ENCODE data around the gene PRKG1.

PRKG1 gene

DNA sequence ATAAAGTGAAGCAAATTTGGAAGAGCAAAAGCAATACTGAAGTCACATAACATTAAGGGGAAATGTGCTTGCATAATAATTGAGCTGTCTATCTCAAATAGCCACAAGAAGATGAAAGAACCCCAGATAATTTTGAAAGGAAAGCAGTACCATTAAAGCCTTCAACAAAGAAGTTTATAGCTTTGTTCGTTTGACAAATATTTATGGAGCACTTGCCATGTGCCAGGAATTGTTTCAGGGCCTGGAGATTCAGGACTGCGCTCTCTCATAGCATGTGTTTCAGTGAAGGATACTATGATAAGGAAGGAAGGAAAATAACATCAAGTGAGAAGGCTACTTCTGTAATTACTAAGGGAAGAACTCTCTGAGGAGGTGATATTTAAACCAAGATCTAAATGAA is 837.4 kb downstream of the PRKG1 start:
- Histone ChIP-seq H3K27ac (ENCODE audit: low read depth, low read length, severe bottlenecking) (no peak overlapping the region), H3K4me3 (ENCODE audit: extremely low read depth, insufficient read depth, low read length, poor library complexity, severe bottlenecking) (no peak overlapping the region), H3K36me3 (ENCODE audit: control insufficient read depth, insufficient read depth, low read length) (no peaks in the 10 kb centered on the region), H3K4me1 (ENCODE audit: control insufficient read depth, insufficient read depth, low read length, poor library complexity, severe bottlenecking) (peaks cover 10% of the 10 kb centered on the region), H3K9me3 (ENCODE audit: control insufficient read depth, low read length) (no peaks in the 10 kb centered on the region)
- 75 to 90% methylated on average over 2 of the region's 2 CpGs for WGBS, 2 experiments (ENCODE audit: insufficient coverage in 2 of 2)

DNA sequence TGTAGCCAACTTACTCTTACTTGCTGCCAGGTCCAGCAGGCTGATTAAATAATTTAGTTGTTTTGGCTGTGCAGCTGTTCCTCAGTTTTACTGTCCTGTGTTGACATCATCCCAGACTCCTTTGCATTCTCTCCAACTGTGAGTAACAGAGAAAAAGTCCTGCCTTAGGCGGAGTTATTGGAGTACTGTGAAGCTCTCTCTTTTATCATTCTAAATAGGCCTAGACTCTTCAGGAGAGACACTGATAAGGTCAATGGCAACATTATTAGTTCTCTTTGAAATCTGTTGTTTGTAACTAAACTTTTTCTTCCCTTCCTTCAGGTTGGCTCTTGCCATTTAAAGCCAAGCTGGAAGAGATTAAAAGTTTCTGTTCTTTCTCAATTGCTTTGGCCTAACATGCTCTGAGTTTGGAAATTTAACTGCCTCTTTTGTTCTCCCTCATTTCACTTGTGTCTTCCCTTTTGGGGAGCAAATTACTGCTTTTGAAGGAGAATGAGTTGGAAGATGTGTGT is 840.8 kb downstream of the PRKG1 start:
- no peak overlapping the region for H3K4me3 ChIP-seq (ENCODE audit: extremely low read depth, insufficient read depth, low read length, poor library complexity, severe bottlenecking)
- no peaks in the 10 kb centered on the region for H3K9me3 ChIP-seq (ENCODE audit: control insufficient read depth, low read length)
- H3K4me1 ChIP-seq (ENCODE audit: control insufficient read depth, insufficient read depth, low read length, poor library complexity, severe bottlenecking) = peaks cover 10% of the 10 kb centered on the region
- H3K27ac ChIP-seq (ENCODE audit: low read depth, low read length, severe bottlenecking) = peak overlapping the region; percentile 46
- H3K36me3 ChIP-seq (ENCODE audit: control insufficient read depth, insufficient read depth, low read length) = no peaks in the 10 kb centered on the region
- 43% methylated on average over 1 of the region's 1 CpG; no CpG with 5 or more reads in 1 of the 2 experiments for WGBS, 2 experiments (ENCODE audit: insufficient coverage in 2 of 2)

GRCh38 chr10:51918440-51918839 is 844.2 kb downstream of the PRKG1 start:
- no peaks in the 10 kb centered on the region for H3K9me3 ChIP-seq (ENCODE audit: control insufficient read depth, low read length)
- 83 to 90% methylated on average over 1 to 2 of the region's 2 CpGs for WGBS, 2 experiments (ENCODE audit: insufficient coverage in 2 of 2)
- no peak overlapping the region for H3K4me3 ChIP-seq (ENCODE audit: extremely low read depth, insufficient read depth, low read length, poor library complexity, severe bottlenecking)
- peak overlapping the region; percentile 87 for H3K27ac ChIP-seq (ENCODE audit: low read depth, low read length, severe bottlenecking)
- no peaks in the 10 kb centered on the region for H3K36me3 ChIP-seq (ENCODE audit: control insufficient read depth, insufficient read depth, low read length)
- peaks cover 10% of the 10 kb centered on the region for H3K4me1 ChIP-seq (ENCODE audit: control insufficient read depth, insufficient read depth, low read length, poor library complexity, severe bottlenecking)

GRCh38 chr10:51918884-51919325 is 844.6 kb downstream of the PRKG1 start:
- no peak overlapping the region for H3K4me3 ChIP-seq (ENCODE audit: extremely low read depth, insufficient read depth, low read length, poor library complexity, severe bottlenecking)
- no peaks in the 10 kb centered on the region for H3K9me3 ChIP-seq (ENCODE audit: control insufficient read depth, low read length)
- H3K4me1 ChIP-seq (ENCODE audit: control insufficient read depth, insufficient read depth, low read length, poor library complexity, severe bottlenecking) = peaks cover 10% of the 10 kb centered on the region
- WGBS, 2 experiments (ENCODE audit: insufficient coverage in 2 of 2) = 68 to 82% methylated on average over 2 of the region's 5 CpGs
- peak overlapping the region; percentile 87 for H3K27ac ChIP-seq (ENCODE audit: low read depth, low read length, severe bottlenecking)
- no peaks in the 10 kb centered on the region for H3K36me3 ChIP-seq (ENCODE audit: control insufficient read depth, insufficient read depth, low read length)

- H3K36me3 ChIP-seq (ENCODE audit: control insufficient read depth, insufficient read depth, low read length) = no peaks in the 10 kb centered on the region
- H3K27ac ChIP-seq (ENCODE audit: low read depth, low read length, severe bottlenecking) = no peak overlapping the region
- H3K4me3 ChIP-seq (ENCODE audit: extremely low read depth, insufficient read depth, low read length, poor library complexity, severe bottlenecking) = no peak overlapping the region
- H3K9me3 ChIP-seq (ENCODE audit: control insufficient read depth, low read length) = no peaks in the 10 kb centered on the region
- peaks cover 3% of the 10 kb centered on the region for H3K4me1 ChIP-seq (ENCODE audit: control insufficient read depth, insufficient read depth, low read length, poor library complexity, severe bottlenecking)
These were observed 846.4 kb downstream of the PRKG1 start for GRCh38 chr10:51920672-51921071.

DNA sequence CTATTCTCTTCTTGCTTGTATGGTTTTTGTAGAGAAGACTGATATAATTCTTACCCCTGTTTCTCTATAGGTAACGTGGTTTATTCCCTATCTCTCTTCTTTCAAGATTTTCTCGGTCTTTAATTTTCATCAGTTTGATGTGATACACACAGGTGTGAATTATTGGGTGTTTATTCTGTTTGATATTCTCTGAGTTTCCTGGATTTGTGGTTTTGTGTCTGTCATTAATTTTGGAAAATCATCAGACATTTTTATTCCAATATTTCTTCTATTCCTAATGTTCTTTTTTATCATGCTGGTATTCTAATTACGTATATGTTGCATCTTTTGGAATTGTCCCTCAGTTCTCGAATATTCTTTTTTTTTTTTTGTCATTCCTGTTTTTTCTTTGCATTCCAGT is 850.1 kb downstream of the PRKG1 start:
- Histone ChIP-seq H3K27ac (ENCODE audit: low read depth, low read length, severe bottlenecking) (no peak overlapping the region), H3K9me3 (ENCODE audit: control insufficient read depth, low read length) (no peaks in the 10 kb centered on the region), H3K4me3 (ENCODE audit: extremely low read depth, insufficient read depth, low read length, poor library complexity, severe bottlenecking) (no peak overlapping the region), H3K4me1 (ENCODE audit: control insufficient read depth, insufficient read depth, low read length, poor library complexity, severe bottlenecking) (peaks cover 3% of the 10 kb centered on the region), H3K36me3 (ENCODE audit: control insufficient read depth, insufficient read depth, low read length) (no peaks in the 10 kb centered on the region)
- no CpG with 5 or more reads among the region's 4 CpGs for WGBS, 2 experiments (ENCODE audit: insufficient coverage in 2 of 2)

DNA sequence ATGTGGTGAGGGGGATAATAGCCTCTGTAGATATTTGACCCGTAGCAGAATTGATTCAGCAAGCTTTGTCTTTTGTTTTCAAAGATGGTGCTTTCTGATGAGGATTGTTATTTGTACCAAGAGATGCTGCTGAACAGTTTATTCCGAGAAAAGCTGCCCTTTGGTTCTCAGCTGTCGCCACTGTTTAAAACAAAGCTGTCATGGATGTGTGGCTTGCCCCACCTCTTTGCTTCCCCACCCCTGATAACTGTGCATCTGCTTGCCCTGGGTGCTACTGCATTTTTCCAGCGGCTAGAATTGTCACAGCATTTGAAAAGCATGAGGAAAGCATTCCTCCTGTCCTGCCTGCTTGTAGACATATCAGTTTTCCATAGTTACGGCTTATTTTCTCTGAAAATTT is 852.0 kb downstream of the PRKG1 start:
- Histone ChIP-seq H3K4me3 (ENCODE audit: extremely low read depth, insufficient read depth, low read length, poor library complexity, severe bottlenecking) (no peak overlapping the region), H3K4me1 (ENCODE audit: control insufficient read depth, insufficient read depth, low read length, poor library complexity, severe bottlenecking) (no peaks in the 10 kb centered on the region), H3K27ac (ENCODE audit: low read depth, low read length, severe bottlenecking) (no peak overlapping the region), H3K36me3 (ENCODE audit: control insufficient read depth, insufficient read depth, low read length) (no peaks in the 10 kb centered on the region), H3K9me3 (ENCODE audit: control insufficient read depth, low read length) (no peaks in the 10 kb centered on the region)
- 84 to 93% methylated on average over 5 of the region's 5 CpGs for WGBS, 2 experiments (ENCODE audit: insufficient coverage in 2 of 2)

GRCh38 chr10:51928162-51928561 is 853.9 kb downstream of the PRKG1 start:
- WGBS, 2 experiments (ENCODE audit: insufficient coverage in 2 of 2) = 80% methylated on average over 1 of the region's 1 CpG; no CpG with 5 or more reads in 1 of the 2 experiments
- no peaks in the 10 kb centered on the region for H3K4me1 ChIP-seq (ENCODE audit: control insufficient read depth, insufficient read depth, low read length, poor library complexity, severe bottlenecking)
- H3K9me3 ChIP-seq (ENCODE audit: control insufficient read depth, low read length) = no peaks in the 10 kb centered on the region
- no peaks in the 10 kb centered on the region for H3K36me3 ChIP-seq (ENCODE audit: control insufficient read depth, insufficient read depth, low read length)
- no peak overlapping the region for H3K27ac ChIP-seq (ENCODE audit: low read depth, low read length, severe bottlenecking)
- H3K4me3 ChIP-seq (ENCODE audit: extremely low read depth, insufficient read depth, low read length, poor library complexity, severe bottlenecking) = no peak overlapping the region

DNA sequence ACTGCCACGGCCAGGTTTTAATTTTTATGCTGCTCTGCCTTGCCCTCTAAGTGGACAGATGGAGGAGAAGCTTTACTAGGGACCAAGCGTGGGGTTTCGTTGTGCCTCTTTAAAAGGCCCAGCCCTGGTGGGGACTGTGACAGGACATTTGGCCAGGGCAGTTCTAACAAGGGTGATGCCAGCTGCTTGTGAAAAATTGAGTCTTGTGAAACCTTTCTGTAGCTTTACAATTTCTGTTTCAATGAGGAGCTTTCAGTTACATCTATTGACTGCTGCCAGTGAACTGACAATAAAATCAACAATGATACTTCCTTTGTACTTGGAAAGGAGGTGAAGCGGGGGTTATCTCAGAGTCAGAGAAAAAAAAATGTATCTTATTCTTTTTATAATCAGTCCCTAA is 858.2 kb downstream of the PRKG1 start:
- WGBS, 2 experiments (ENCODE audit: insufficient coverage in 2 of 2) = 93 to 95% methylated on average over 3 of the region's 4 CpGs
- Histone ChIP-seq H3K4me3 (ENCODE audit: extremely low read depth, insufficient read depth, low read length, poor library complexity, severe bottlenecking) (no peak overlapping the region), H3K27ac (ENCODE audit: low read depth, low read length, severe bottlenecking) (no peak overlapping the region), H3K4me1 (ENCODE audit: control insufficient read depth, insufficient read depth, low read length, poor library complexity, severe bottlenecking) (no peaks in the 10 kb centered on the region), H3K9me3 (ENCODE audit: control insufficient read depth, low read length) (no peaks in the 10 kb centered on the region), H3K36me3 (ENCODE audit: control insufficient read depth, insufficient read depth, low read length) (no peaks in the 10 kb centered on the region)

- Histone ChIP-seq H3K9me3 (ENCODE audit: control insufficient read depth, low read length) (no peaks in the 10 kb centered on the region), H3K4me1 (ENCODE audit: control insufficient read depth, insufficient read depth, low read length, poor library complexity, severe bottlenecking) (no peaks in the 10 kb centered on the region), H3K36me3 (ENCODE audit: control insufficient read depth, insufficient read depth, low read length) (no peaks in the 10 kb centered on the region), H3K27ac (ENCODE audit: low read depth, low read length, severe bottlenecking) (no peak overlapping the region), H3K4me3 (ENCODE audit: extremely low read depth, insufficient read depth, low read length, poor library complexity, severe bottlenecking) (no peak overlapping the region)
- WGBS, 2 experiments (ENCODE audit: insufficient coverage in 2 of 2) = 86 to 100% methylated on average over 3 of the region's 5 CpGs
These were observed 860.1 kb downstream of the PRKG1 start for GRCh38 chr10:51934373-51934772.

DNA sequence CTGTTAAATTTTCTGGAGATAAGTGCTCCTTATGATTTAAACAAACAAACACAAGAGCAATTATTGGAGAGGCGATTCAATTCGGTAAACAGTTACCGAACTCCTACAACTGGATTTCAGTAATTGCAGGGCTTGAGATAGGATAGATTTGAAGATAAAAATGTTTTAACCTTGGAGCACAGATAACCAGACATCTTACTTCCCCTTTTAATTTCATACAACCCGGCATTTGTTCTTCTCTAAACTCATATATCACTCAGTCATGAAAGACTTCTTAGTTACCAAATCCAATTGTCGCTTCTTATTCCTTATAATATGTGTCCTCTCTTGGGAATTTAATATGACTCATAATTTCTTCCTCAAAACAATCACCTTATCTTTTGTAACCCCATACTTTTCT is 861.1 kb downstream of the PRKG1 start:
- no peaks in the 10 kb centered on the region for H3K9me3 ChIP-seq (ENCODE audit: control insufficient read depth, low read length)
- no peaks in the 10 kb centered on the region for H3K36me3 ChIP-seq (ENCODE audit: control insufficient read depth, insufficient read depth, low read length)
- H3K4me3 ChIP-seq (ENCODE audit: extremely low read depth, insufficient read depth, low read length, poor library complexity, severe bottlenecking) = no peak overlapping the region
- H3K4me1 ChIP-seq (ENCODE audit: control insufficient read depth, insufficient read depth, low read length, poor library complexity, severe bottlenecking) = no peaks in the 10 kb centered on the region
- H3K27ac ChIP-seq (ENCODE audit: low read depth, low read length, severe bottlenecking) = no peak overlapping the region
- 100% methylated on average over 2 of the region's 5 CpGs; no CpG with 5 or more reads in 1 of the 2 experiments for WGBS, 2 experiments (ENCODE audit: insufficient coverage in 2 of 2)
